Measurements from ENCODE around the gene DMD.

The DMD gene

DNA sequence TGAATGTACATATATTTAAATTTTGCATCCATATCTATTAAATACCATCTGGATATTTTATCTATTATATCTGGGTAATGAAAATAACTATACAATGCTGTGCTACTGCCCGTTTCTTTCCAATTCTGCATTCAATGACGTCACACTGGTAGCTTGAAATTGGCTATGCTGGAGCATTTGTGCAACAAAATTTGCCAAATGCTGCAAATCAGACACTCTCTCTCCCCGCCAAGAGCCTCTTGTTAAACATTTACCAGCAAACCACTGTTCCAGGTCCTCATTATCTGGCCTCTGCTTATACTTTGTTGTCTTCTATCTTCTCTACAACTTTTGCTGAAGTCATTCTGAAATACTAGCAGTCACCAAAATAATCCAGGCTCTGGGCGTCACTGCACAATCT lies 1201.1 kb downstream of the DMD start:
- TF ChIP-seq TAF1 (IDR thresholded peaks at IDR 0.05; ENCODE audit: borderline replicate concordance, insufficient read depth, low read length) (no peak), FOXP2 (optimal IDR thresholded peaks at IDR 0.05; ENCODE audit: borderline replicate concordance, extremely low read depth, extremely low read length, insufficient read depth) (no peak), POLR2AphosphoS5 (IDR thresholded peaks at IDR 0.05; ENCODE audit: low read depth, low read length) (no peak), REST (IDR thresholded peaks at IDR 0.05; ENCODE audit: insufficient read depth in 1 of 2, low read depth in 2 of 2, low read length in 2 of 2) (no peak), SIN3A (IDR thresholded peaks at IDR 0.05; ENCODE audit: borderline replicate concordance, insufficient read depth, low read length) (no peak)

GRCh38 chrX:31993637-31994036 lies 1217.7 kb downstream of the DMD start:
- TF ChIP-seq POLR2AphosphoS5 (IDR thresholded peaks at IDR 0.05; ENCODE audit: low read depth, low read length) (no peak), FOXP2 (optimal IDR thresholded peaks at IDR 0.05; ENCODE audit: borderline replicate concordance, extremely low read depth, extremely low read length, insufficient read depth) (no peak), SIN3A (IDR thresholded peaks at IDR 0.05; ENCODE audit: borderline replicate concordance, insufficient read depth, low read length) (no peak), REST (IDR thresholded peaks at IDR 0.05; ENCODE audit: insufficient read depth in 1 of 2, low read depth in 2 of 2, low read length in 2 of 2) (no peak), TAF1 (IDR thresholded peaks at IDR 0.05; ENCODE audit: borderline replicate concordance, insufficient read depth, low read length) (no peak)

DNA sequence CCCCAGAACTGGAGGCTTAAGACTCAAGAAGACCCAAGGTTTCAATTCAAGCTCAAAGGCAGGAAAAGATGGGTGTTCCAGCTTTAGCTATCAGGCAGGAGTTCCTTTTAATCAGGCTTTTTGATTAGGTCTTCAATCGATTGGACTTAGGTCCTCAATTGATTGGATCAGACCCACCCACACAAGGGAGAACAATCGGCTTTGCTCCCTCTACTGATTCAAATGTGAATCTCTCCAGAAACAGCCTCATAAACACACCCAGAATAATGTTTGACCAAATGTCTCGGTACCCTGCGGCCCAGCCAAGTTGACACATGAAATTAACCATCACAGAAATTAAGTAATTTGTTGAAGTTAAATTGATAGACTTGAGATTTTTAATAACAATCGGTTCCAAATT lies 1222.4 kb downstream of the DMD start:
- no peak for TF ChIP-seq TAF1 (IDR thresholded peaks at IDR 0.05; ENCODE audit: borderline replicate concordance, insufficient read depth, low read length)

GRCh38 chrX:31981546-31982062 lies 1229.7 kb downstream of the DMD start:
- no peak for TF ChIP-seq REST (IDR thresholded peaks at IDR 0.05; ENCODE audit: insufficient read depth in 1 of 2, low read depth in 2 of 2, low read length in 2 of 2)
- TF ChIP-seq FOXP2 (optimal IDR thresholded peaks at IDR 0.05; ENCODE audit: borderline replicate concordance, extremely low read depth, extremely low read length, insufficient read depth): no peak
- TF ChIP-seq TAF1 (IDR thresholded peaks at IDR 0.05; ENCODE audit: borderline replicate concordance, insufficient read depth, low read length): no peak
- TF ChIP-seq SIN3A (IDR thresholded peaks at IDR 0.05; ENCODE audit: borderline replicate concordance, insufficient read depth, low read length): no peak
- TF ChIP-seq POLR2AphosphoS5 (IDR thresholded peaks at IDR 0.05; ENCODE audit: low read depth, low read length): no peak

DNA sequence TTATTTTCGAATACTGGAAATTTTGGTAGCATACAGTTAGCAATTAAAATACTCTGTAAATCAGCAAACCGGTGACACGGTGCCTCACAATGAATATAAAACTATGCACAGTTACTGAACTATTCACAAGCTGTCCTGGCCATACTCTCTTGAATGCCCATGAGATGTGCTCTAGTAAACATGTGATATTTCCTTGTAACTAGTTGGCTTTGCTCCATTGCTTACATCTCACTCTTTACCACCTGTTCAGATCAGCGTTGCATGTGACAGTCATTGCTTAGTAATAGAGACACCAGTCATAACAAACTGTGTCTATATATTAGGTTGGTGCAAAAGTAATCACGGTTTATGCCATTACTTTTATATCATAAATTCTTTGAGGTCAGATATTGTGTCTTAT lies 1241.6 kb downstream of the DMD start:
- TF ChIP-seq REST (IDR thresholded peaks at IDR 0.05; ENCODE audit: insufficient read depth in 1 of 2, low read depth in 2 of 2, low read length in 2 of 2) (no peak), FOXP2 (optimal IDR thresholded peaks at IDR 0.05; ENCODE audit: borderline replicate concordance, extremely low read depth, extremely low read length, insufficient read depth) (no peak), TAF1 (IDR thresholded peaks at IDR 0.05; ENCODE audit: borderline replicate concordance, insufficient read depth, low read length) (no peak)
